Measurements from ENCODE around the gene ARAP3. TPM values are rescaled to one million over a fixed set of nuclear protein-coding genes. Genes with fewer than 3 reads are reported as not detected.

Gene ARAP3
- total and polyA plus RNA-seq, 9 of the 15 experiments (the other 6 are each of a cell fraction or from before 2014, with no cell fraction given): 0.83 to 25.7 (median 6.4) TPM

DNA sequence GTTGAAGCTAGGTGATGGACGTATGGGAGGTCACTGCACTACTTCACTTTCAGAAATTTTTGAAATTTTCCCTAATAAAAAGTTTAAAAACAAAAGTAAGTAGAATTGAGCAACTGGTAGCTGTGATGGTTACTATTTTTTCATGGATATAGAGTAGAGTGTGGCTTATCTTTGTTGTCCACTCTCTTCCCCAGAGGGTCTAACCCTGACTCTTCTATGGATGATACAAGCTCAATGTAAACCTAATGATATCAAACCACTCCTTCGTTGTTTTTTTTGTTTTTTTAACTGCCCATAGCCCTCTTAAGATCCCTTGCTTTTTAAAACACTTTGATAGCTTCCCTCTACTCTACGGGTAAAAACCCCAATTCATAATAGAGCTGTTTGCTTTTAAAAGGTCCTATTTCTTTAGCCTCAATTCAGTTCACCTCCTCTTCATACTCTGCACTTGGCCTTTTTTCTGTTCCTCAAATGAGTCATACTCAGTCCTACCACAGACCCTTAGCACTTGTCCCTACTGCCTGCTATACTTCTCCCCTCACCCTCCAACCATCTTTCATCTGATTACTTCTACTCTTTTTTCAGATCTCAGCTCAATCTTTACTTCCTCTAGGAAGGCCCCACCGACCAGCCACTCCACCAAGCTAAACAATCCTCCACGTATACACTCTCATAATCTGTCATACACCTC lies 48.0 kb downstream of the ARAP3 start (continued):
- TF ChIP-seq, protein P1, sequence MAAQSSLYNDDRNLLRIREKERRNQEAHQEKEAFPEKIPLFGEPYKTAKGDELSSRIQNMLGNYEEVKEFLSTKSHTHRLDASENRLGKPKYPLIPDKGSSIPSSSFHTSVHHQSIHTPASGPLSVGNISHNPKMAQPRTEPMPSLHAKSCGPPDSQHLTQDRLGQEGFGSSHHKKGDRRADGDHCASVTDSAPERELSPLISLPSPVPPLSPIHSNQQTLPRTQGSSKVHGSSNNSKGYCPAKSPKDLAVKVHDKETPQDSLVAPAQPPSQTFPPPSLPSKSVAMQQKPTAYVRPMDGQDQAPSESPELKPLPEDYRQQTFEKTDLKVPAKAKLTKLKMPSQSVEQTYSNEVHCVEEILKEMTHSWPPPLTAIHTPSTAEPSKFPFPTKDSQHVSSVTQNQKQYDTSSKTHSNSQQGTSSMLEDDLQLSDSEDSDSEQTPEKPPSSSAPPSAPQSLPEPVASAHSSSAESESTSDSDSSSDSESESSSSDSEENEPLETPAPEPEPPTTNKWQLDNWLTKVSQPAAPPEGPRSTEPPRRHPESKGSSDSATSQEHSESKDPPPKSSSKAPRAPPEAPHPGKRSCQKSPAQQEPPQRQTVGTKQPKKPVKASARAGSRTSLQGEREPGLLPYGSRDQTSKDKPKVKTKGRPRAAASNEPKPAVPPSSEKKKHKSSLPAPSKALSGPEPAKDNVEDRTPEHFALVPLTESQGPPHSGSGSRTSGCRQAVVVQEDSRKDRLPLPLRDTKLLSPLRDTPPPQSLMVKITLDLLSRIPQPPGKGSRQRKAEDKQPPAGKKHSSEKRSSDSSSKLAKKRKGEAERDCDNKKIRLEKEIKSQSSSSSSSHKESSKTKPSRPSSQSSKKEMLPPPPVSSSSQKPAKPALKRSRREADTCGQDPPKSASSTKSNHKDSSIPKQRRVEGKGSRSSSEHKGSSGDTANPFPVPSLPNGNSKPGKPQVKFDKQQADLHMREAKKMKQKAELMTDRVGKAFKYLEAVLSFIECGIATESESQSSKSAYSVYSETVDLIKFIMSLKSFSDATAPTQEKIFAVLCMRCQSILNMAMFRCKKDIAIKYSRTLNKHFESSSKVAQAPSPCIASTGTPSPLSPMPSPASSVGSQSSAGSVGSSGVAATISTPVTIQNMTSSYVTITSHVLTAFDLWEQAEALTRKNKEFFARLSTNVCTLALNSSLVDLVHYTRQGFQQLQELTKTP (IDR thresholded peaks at IDR 0.05; ENCODE audit: low read depth in 1 of 2, partially characterized antibody in 2 of 2): peak in 1 of 2 experiments; percentile 40
- peak; percentile 7; the same call in 1 of the 2 replicates for TF ChIP-seq TCF3 (CRISPR knock-in tag; IDR thresholded peaks at IDR 0.05)
- 0 out of 4 replicates have a peak, but pooled peaks of 1 of the 2 experiments have one; percentile 15 for TF ChIP-seq MAZ (CRISPR knock-in tag; conservative IDR thresholded peaks at IDR 0.05 in 1 of 2, IDR thresholded peaks at IDR 0.05 in 1 of 2)
- TF ChIP-seq HOXB6 (CRISPR knock-in tag; IDR thresholded peaks at IDR 0.05; ENCODE audit: borderline replicate concordance): no peak
- TF ChIP-seq KDM2B (CRISPR knock-in tag; IDR thresholded peaks at IDR 0.05): no peak
- TF ChIP-seq SMARCA4 (IDR thresholded peaks at IDR 0.05): peak; percentile 67
- TF ChIP-seq LEF1 (IDR thresholded peaks at IDR 0.05): 0 out of 2 replicates have a peak, but pooled peaks have one; percentile 33
- TF ChIP-seq ZNF121 (CRISPR knock-in tag; conservative IDR thresholded peaks at IDR 0.05): peak; percentile 99
- TF ChIP-seq, protein P2, sequence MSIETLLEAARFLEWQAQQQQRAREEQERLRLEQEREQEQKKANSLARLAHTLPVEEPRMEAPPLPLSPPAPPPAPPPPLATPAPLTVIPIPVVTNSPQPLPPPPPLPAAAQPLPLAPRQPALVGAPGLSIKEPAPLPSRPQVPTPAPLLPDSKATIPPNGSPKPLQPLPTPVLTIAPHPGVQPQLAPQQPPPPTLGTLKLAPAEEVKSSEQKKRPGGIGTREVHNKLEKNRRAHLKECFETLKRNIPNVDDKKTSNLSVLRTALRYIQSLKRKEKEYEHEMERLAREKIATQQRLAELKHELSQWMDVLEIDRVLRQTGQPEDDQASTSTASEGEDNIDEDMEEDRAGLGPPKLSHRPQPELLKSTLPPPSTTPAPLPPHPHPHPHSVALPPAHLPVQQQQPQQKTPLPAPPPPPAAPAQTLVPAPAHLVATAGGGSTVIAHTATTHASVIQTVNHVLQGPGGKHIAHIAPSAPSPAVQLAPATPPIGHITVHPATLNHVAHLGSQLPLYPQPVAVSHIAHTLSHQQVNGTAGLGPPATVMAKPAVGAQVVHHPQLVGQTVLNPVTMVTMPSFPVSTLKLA (conservative IDR thresholded peaks at IDR 0.05): 0 out of 4 replicates have a peak, but pooled peaks of 1 of the 2 experiments have one; percentile 24
- TF ChIP-seq MYNN (IDR thresholded peaks at IDR 0.05): no peak
- no peak for TF ChIP-seq MYNN (CRISPR knock-in tag; IDR thresholded peaks at IDR 0.05)
- TF ChIP-seq JUND (IDR thresholded peaks at IDR 0.05; ENCODE audit: borderline replicate concordance, low read depth, low read length): peak; percentile 89
- TF ChIP-seq JUND (tag; IDR thresholded peaks at IDR 0.05; ENCODE audit: borderline replicate concordance, low read depth, low read length): peak; percentile 90; the same call in 2 of the 3 replicates
- TF ChIP-seq NCOR1 (IDR thresholded peaks at IDR 0.05): no peak
- no peak for TF ChIP-seq ZFP30 (CRISPR knock-in tag; IDR thresholded peaks at IDR 0.05; ENCODE audit: borderline replicate concordance)
- TF ChIP-seq JUN (IDR thresholded peaks at IDR 0.05; ENCODE audit: borderline replicate concordance, low read depth, low read length): peak; percentile 59; the same call in 1 of the 2 replicates
- no peak for TF ChIP-seq JUN (CRISPR knock-in tag; IDR thresholded peaks at IDR 0.05; ENCODE audit: borderline replicate concordance)
- TF ChIP-seq NCOA4 (IDR thresholded peaks at IDR 0.05; ENCODE audit: partially characterized antibody): no peak
- TF ChIP-seq CHD1 (IDR thresholded peaks at IDR 0.05; ENCODE audit: low read length): no peak
- TF ChIP-seq CBFB (CRISPR knock-in tag; IDR thresholded peaks at IDR 0.05): no peak
- peak; percentile 40; the same call in 1 of the 2 replicates for TF ChIP-seq EHMT2 (IDR thresholded peaks at IDR 0.05)
- no peak for TF ChIP-seq HCFC1 (IDR thresholded peaks at IDR 0.05; ENCODE audit: low read depth, low read length)
- TF ChIP-seq FOXP1 (CRISPR knock-in tag; IDR thresholded peaks at IDR 0.05): no peak

All from K562 (cell line).